Gastroesophageal sphincter (tissue), 4 donors: ENCODE results near the gene DPP6. TPM values are rescaled to one million over a fixed set of nuclear protein-coding genes. Genes with fewer than 3 reads are reported as not detected.
"Not testable (repeated sequence)": the region's sequence is repeated elsewhere in the genome, so short reads cannot be mapped to it uniquely, and the experiment has no call there.

Experiments used
- ATAC-seq: fragments of 150-250 bp; one replicate; pipeline ENCODE4 v1.9.1; 2016; ENCODE audit warnings: mild to moderate bottlenecking, moderate library complexity
- H3K27ac ChIP-seq, 4 donors: fragments of 200-600 bp; sonication (generic) in 3 of 4; 1 replicate in 3 of 4; 2 replicates in 1 of 4; pipeline ENCODE4 v1.5.1; 2016 to 2019
- H3K27me3 ChIP-seq: fragments of 200-600 bp; sonication (generic); one replicate; pipeline ENCODE4 v1.5.1; 2019
- H3K36me3 ChIP-seq, 2 donors: fragments of 200-600 bp; sonication (generic); one replicate each; pipeline ENCODE4 v1.5.1; 2019; ENCODE audit warnings: control low read depth in 1 of 2
- H3K4me1 ChIP-seq, 3 donors: fragments of 200-600 bp; sonication (generic); 1 replicate in 2 of 3; 2 replicates in 1 of 3; pipeline ENCODE4 v1.5.1; 2016 to 2019; ENCODE audit warnings: control low read depth in 2 of 3
- H3K4me3 ChIP-seq, 2 donors: fragments of 200-600 bp; sonication (generic); one replicate each; pipeline ENCODE4 v1.5.1; 2019; ENCODE audit warnings: mild to moderate bottlenecking in 1 of 2, moderate library complexity in 1 of 2
- H3K9me3 ChIP-seq, 3 donors: fragments of 200-600 bp; sonication (generic); one replicate each; pipeline ENCODE4 v1.5.1; 2017 to 2019; ENCODE audit warnings: control low read depth in 2 of 3
- WGBS, 2 donors: methylation state at CpG; one replicate each; pipeline ENCODE4 v1.1.5; 2018; ENCODE audit warnings: low coverage in 1 of 2; 5-methylcytosine and 5-hydroxymethylcytosine counted together
- total RNA-seq, 4 donors: library from RNA; depleted of rRNA; stranded (reverse); fragments of >200 nt; gene quantifications; one replicate each; pipeline ENCODE4 v1.1.0, GENCODE V29; 2016
- TF ChIP-seq, protein P1 (sequence below), 4 experiments: fragments of 200-600 bp in 2 of 4; fragments of 450-650 bp in 2 of 4; sonication (generic) in 1 of 4; IDR thresholded peaks; one replicate each; pipeline ENCODE4 v1.5.1; 2017 to 2019; ENCODE audit warnings: antibody characterized with exemption in 4 of 4, mild to moderate bottlenecking in 2 of 4, moderate library complexity in 2 of 4

The DPP6 gene
- 10 to 100 TPM; 14.3 to 40.0 (median 23.1) TPM for total RNA-seq

DNA sequence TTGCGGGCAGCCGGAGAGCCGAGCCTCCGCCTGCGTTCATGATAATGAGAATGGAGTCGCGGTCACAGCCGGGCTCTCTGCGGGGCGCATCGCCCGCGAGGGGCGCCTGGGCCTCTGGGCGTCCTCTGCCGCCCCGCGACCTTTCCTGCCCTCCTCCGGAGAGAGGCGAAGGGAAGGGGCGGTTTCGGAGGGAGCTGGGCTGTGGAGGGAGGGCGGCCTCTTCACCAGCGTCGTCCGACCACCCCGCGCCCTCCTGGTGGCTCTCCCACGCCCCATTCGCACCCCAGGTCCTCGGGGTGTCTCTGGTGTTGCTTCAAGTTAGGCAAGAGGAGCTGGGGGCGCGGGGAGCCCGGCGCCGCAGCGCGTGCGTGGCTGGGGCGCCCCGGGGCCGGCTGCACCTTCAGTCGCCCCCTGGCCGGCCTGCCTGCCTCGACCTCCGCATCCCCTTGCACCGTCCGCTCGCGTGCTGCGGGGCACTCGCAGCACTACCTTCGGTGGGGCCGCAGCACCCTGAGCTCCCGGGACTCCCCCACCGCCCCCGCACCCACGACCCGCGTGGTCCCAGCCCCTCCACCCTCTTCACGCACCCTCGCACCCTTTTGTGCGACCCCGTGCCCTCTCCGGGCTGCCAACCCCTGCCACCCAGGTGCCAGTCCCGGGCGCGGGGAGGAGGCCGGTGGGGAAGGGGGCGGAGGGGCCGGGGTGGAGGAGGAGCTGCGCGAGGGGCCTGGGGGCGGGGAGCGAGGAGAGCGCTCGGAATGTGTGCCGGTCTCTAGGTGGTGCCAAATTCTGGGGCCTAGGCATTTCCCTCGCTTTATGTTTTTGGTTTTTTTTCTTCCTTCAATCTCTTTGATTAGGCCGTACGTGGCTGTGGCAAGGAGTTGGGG, at the start of gene DPP6:
Gene DPP6 (plus strand): TSS at position 756 of the 887 bp plus-strand sequence.
- not testable (repeated sequence) for H3K27ac ChIP-seq, H3K36me3 ChIP-seq, H3K9me3 ChIP-seq
- Histone ChIP-seq H3K27me3 (peaks cover 29% of the 10 kb centered on the region), H3K4me3 (peak within 1 kb of the TSS in 1 of 2 donors; percentile 20), H3K4me1 (peaks cover 0 to 13% (median 0%) of the 10 kb centered on the region in 3 donors)
- peak; percentile 25 for ATAC-seq
- 3% methylated on average over 16 of the region's 81 CpGs; no CpG with 5 or more reads in 1 of the 2 donors for WGBS, 2 donors

DNA sequence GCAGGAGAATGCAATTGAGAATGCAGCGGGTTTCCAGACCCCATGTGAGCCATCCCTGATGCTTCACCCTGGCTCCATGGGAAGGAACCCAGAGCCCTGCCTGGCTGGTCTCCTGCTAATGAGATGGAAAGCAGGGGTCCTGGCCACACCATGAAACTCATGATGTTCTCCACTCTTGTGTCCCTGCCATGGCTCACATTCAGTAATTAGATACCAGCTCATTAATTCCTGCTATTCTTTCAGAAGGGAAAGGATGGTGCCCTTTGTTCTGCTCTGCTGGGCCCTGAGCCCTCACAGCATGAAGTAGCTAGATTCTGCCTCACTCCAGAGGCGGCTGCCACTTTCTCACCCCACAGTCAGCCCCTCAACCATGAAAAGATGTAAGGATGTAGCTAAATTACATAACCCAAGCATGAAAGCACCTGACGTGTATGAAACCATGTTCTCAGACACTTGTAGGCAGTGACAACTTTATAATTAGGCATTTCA, 42.7 kb upstream of the DPP6 start:
- H3K27ac ChIP-seq, H3K27me3 ChIP-seq, H3K4me3 ChIP-seq, H3K9me3 ChIP-seq, ATAC-seq, H3K36me3 ChIP-seq, H3K4me1 ChIP-seq: not testable (repeated sequence)
- 50% methylated on average over 1 of the region's 3 CpGs; no CpG with 5 or more reads in 1 of the 2 donors for WGBS, 2 donors

DNA sequence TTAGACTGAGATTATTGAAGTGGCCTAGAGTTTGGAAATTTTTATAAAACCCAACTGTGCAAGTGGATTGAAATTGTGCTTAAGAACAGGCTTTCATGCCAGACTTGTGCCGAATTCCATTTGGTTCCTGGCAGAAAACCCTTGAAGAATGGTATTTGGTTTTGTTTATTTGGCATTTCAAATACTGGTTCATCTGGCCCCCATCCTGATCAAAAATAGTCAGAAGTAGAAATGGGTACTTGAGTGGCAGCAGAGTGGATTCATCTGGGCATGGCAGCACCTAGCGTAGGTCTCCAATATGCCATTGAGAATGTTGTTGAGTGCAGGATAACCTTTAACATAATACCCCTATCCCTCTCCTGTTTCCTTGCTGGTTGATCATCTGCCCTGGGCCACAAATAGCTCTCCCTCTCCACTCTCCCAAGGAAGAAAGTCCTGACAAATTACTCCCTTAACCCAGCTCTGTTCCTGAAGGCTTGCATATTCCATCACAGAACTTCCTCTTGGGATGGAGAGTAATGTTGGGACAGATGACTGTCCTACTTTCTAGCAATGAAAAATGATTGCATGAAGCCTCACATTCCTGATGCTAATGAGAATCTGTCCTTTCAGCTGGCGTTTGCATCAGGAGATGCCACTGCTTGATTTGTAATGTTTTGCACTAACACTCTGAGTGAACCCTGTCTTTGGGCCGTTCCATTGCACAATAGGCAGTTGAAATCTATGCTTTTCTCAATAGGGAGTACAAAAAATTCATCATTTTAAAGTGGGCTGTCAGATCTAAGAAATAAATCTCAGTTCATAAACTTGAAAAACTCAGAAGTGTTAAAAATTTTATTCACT, 41.3 kb upstream of the DPP6 start:
- not testable (repeated sequence) for H3K36me3 ChIP-seq, H3K4me1 ChIP-seq, H3K27me3 ChIP-seq, H3K27ac ChIP-seq, H3K9me3 ChIP-seq, H3K4me3 ChIP-seq
- peak; percentile 66 for ATAC-seq
- WGBS, 2 donors: 70 to 75% methylated on average over 3 of the region's 4 CpGs

DNA sequence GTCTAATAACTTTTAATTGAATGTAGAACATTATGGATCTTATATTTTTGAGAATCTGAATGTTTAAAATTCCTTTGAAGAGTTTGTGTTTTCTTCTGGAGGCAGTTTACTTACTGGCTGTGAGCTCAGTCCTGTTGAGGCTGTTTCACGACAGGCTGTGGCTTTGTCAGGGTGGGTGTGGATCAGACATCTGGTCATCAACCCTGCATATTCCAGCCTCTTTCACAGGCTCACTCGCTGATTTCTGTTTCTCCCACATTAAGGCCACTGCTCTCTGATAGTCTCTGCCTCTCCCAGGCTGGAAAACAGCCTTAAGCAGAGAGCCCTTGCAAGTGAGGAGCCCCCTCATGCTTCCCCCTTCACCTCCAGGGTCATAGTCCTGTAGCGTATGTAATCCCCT, 39.4 kb upstream of the DPP6 start:
- not testable (repeated sequence) for H3K4me1 ChIP-seq, H3K9me3 ChIP-seq, H3K27me3 ChIP-seq, H3K27ac ChIP-seq, H3K36me3 ChIP-seq, ATAC-seq, H3K4me3 ChIP-seq
- WGBS, 2 donors: 48 to 72% methylated on average over 3 of the region's 3 CpGs

DNA sequence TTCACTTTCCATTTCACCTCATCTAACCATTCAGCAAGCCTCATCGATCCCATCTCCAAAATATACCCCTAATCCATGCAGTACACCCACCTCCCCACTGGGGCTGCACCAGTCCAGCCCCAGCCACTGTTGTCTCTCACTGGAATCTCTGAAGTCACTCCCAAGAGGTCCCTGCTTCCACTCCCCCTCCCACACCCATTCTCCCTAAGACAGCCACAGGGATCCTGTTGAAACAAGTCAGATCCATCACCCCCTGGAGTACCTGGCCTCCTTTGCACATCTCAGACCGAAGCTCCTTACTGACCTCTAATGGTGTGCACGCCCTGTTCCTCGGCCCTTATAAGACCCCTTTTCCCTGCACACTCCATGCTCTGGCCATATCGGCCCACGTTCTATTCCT, 36.6 kb upstream of the DPP6 start:
- not testable (repeated sequence) for H3K27ac ChIP-seq, ATAC-seq, H3K36me3 ChIP-seq, H3K4me3 ChIP-seq, H3K4me1 ChIP-seq, H3K9me3 ChIP-seq, H3K27me3 ChIP-seq
- 75 to 86% methylated on average over 5 to 6 of the region's 6 CpGs for WGBS, 2 donors

DNA sequence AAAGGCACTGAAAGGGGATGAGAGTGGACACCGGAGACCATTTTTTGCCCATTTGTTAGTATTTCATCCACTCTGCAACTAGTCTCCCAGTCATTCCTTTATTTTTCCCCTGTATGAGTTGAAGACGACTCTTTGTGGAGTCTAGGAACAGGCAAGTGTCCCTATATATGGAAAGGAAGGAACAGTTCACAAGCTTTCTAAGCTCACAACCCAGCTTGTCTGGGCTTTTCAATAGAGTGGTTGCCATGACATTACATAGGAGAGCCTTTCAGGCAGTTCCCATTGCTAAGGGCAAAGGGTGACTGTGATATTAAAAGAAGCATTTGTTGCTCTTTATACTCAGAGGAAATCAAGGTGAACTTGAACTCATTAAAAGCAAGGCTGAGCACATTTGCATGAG, 33.8 kb upstream of the DPP6 start:
- H3K36me3 ChIP-seq, H3K4me3 ChIP-seq, H3K27ac ChIP-seq, H3K27me3 ChIP-seq, H3K4me1 ChIP-seq, ATAC-seq, H3K9me3 ChIP-seq: not testable (repeated sequence)
- WGBS, 2 donors: 84 to 94% methylated on average over 2 of the region's 2 CpGs

DNA sequence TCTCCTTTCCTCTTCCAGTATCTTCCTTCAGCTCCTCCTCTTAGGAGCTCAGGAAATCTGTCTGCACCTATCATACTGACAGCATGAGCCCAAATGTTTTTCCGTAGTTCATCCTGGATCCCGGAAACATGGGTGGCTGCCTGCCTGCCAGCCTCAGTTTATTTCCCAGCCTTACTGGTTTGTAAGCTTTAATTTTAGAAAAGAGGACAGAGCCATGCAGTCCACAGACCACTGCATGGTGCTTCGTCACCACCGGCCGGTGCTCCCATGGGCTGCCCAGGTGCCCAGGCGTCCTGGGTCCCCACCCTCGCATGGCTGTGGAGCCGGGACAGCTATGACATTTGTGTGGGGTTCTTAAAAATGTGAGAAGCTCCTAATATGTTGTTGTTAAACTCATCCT, 24.4 kb upstream of the DPP6 start:
- not testable (repeated sequence) for H3K27ac ChIP-seq, H3K36me3 ChIP-seq, H3K27me3 ChIP-seq, H3K9me3 ChIP-seq, H3K4me3 ChIP-seq, ATAC-seq, H3K4me1 ChIP-seq
- 78% methylated on average over 8 of the region's 8 CpGs; no CpG with 5 or more reads in 1 of the 2 donors for WGBS, 2 donors

DNA sequence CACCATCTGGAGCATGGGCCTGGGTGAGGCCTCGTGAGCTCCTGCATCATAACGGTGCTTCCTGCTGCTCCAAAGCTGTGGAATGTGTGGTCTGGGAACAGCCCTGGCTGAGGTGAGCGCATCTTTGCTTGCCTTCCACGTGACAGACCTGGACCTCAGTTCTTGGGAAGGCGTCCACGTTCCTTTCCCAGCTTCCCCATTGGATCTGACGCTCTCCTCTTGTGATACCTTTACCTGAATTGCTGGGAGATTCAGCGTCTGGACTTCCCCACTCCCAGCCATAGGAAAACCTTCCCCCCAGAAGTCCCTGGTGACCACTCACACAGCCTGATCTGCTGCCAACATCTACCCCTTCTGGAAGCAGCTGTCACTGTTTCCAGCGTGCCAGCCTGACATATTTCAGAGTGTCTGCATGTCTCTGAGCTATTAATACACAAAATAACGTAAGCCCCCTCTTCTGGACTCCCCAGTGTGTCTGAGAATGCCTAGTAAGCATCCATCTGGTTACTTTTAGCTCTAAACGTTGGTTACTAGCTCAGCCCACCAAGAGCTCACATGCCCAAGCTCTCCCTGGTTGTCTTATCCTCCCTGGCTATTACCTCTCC, 21.6 kb upstream of the DPP6 start:
- not testable (repeated sequence) for H3K36me3 ChIP-seq, H3K4me1 ChIP-seq, ATAC-seq, H3K27ac ChIP-seq, H3K4me3 ChIP-seq, H3K9me3 ChIP-seq, H3K27me3 ChIP-seq
- WGBS, 2 donors: 50 to 79% methylated on average over 1 to 4 of the region's 11 CpGs

DNA sequence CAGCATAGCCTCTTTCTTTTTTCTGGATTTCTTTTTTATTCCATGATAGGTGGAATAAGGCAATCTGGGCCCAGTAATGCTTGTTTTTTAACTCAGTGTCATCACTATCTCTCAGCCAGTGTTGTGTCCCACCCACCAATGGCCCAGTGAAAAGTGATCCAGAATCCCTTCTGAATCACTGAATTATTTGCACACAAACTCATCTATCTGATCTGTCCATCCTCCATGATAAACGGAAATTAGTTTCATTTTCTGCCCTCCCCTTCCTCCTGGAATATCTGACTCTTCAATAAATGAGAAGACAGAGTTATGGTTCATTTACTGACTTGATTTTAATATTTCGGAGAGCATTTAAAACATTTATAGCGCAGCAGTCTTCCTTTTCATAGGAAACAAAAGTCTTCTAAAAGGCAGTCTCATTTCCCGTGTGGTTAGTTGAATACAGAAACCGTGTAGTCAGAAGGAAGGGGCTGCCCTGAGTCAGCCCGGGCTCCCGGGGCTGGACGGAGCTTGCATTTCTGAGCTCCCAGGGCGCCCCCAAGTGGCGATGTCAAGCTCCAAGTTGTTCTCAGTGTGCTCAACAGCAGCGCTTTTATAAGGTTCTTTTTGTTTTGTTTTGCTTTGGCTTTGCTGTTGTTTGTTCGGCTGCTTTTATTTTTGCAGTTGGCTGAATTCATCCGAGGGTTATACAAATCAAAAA, 12.6 kb upstream of the DPP6 start:
- ATAC-seq: peak; percentile 73
- not testable (repeated sequence) for H3K9me3 ChIP-seq, H3K4me1 ChIP-seq, H3K4me3 ChIP-seq, H3K36me3 ChIP-seq, H3K27ac ChIP-seq, H3K27me3 ChIP-seq
- WGBS, 2 donors: no CpG with 5 or more reads among the region's 13 CpGs
- TF ChIP-seq, protein P1, sequence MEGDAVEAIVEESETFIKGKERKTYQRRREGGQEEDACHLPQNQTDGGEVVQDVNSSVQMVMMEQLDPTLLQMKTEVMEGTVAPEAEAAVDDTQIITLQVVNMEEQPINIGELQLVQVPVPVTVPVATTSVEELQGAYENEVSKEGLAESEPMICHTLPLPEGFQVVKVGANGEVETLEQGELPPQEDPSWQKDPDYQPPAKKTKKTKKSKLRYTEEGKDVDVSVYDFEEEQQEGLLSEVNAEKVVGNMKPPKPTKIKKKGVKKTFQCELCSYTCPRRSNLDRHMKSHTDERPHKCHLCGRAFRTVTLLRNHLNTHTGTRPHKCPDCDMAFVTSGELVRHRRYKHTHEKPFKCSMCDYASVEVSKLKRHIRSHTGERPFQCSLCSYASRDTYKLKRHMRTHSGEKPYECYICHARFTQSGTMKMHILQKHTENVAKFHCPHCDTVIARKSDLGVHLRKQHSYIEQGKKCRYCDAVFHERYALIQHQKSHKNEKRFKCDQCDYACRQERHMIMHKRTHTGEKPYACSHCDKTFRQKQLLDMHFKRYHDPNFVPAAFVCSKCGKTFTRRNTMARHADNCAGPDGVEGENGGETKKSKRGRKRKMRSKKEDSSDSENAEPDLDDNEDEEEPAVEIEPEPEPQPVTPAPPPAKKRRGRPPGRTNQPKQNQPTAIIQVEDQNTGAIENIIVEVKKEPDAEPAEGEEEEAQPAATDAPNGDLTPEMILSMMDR (IDR thresholded peaks at IDR 0.05): peak in 1 of 4 experiments; percentile 46

DNA sequence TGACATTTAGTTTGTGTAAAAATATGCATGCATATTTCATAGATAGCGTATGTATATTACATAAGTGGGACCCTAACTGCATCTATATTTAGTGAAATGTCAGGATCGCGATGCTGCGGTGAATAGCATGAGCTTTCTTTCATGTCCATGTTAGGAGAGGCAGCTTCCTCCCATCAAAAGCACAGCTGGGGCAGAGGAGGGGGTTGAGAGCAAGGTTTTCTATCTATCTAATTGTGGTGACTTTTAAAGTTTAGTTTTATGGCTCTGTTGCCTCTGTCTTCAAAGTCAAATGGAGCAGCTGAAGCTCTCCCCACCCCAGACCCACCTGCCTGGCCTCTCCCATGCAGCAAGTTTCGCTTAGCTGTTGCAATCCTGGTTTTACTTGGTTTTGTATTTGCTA, 1.8 kb upstream of the DPP6 start:
- Histone ChIP-seq H3K4me1 (peaks cover 0 to 13% (median 0%) of the 10 kb centered on the region in 3 donors), H3K27me3 (peaks cover 29% of the 10 kb centered on the region)
- H3K9me3 ChIP-seq, H3K36me3 ChIP-seq, H3K4me3 ChIP-seq, ATAC-seq, H3K27ac ChIP-seq: not testable (repeated sequence)
- 100% methylated on average over 1 of the region's 5 CpGs; no CpG with 5 or more reads in 1 of the 2 donors for WGBS, 2 donors

DNA sequence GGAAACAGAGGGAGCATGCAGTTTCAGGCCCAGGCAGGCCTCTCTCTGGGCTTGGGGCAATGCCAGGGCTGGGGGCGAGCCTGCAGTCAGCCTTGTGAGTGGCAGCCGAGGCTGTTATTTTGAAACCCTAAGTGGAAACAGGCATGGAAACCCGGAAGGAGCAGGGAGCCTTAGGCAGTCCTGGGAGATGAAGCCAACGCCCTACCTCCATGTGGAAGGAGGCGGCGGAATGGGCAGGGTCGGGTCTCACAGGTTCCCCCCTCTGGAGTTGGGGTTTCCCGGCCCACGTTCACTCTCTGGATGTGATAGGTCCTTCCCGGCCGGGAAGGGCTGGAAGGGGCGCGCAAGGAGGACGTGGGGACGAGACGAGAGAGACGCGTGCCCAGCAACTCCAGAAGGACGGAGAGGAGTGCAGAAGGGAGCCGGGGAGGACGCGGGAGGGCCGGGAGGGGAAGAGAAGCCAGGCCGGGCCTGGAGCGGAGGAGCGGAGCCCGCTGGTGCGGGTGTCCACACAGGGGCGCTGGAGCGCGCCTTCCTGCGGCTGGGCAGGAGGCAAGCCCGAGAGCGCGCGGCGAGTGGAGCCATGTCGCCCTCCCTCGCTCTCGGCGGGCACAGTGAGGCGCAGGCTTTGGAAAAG, 1.1 kb upstream of the DPP6 start:
- no CpG with 5 or more reads among the region's 42 CpGs for WGBS, 2 donors
- H3K27ac ChIP-seq, H3K9me3 ChIP-seq, H3K36me3 ChIP-seq: not testable (repeated sequence)
- H3K4me3 ChIP-seq: peak overlapping the region in 1 of 2 donors; percentile 20
- H3K27me3 ChIP-seq: peaks cover 29% of the 10 kb centered on the region
- peaks cover 0 to 13% (median 0%) of the 10 kb centered on the region in 3 donors for H3K4me1 ChIP-seq
- ATAC-seq: peak; percentile 67
